ENCODE data around the gene PRRT4.

The PRRT4 gene

GRCh38 chr7:128353189-128353588 is 8.3 kb downstream of the PRRT4 start:
- DNase-seq (ENCODE audit: low spot score) = no peak
- TF ChIP-seq CTCF (IDR thresholded peaks at IDR 0.05) = no peak
- no peak overlapping the region for H3K4me3 ChIP-seq
- H3K27ac ChIP-seq = no peak overlapping the region

- no peak for DNase-seq (ENCODE audit: low spot score)
- H3K4me3 ChIP-seq = peak overlapping the region; percentile 67
- TF ChIP-seq CTCF (IDR thresholded peaks at IDR 0.05) = no peak
- H3K27ac ChIP-seq = no peak overlapping the region
Measured at GRCh38 chr7:128352636-128353035, 8.9 kb downstream of the PRRT4 start.

- peak; percentile 38 for TF ChIP-seq CTCF (IDR thresholded peaks at IDR 0.05)
- Histone ChIP-seq H3K27ac (no peak overlapping the region), H3K4me3 (peak overlapping the region; percentile 67)
- DNase-seq (ENCODE audit: low spot score) = peak; percentile 75
Measured at GRCh38 chr7:128352153-128352537, 9.3 kb downstream of the PRRT4 start.

GRCh38 chr7:128351296-128352152 is 10.0 kb downstream of the PRRT4 start:
- TF ChIP-seq CTCF (IDR thresholded peaks at IDR 0.05) = no peak
- Histone ChIP-seq H3K4me3 (peak overlapping the region; percentile 67), H3K27ac (no peak overlapping the region)
- DNase-seq (ENCODE audit: low spot score) = no peak

GRCh38 chr7:128350708-128351295 is 10.7 kb downstream of the PRRT4 start:
- TF ChIP-seq CTCF (IDR thresholded peaks at IDR 0.05) = no peak
- Histone ChIP-seq H3K27ac (no peak overlapping the region), H3K4me3 (no peak overlapping the region)
- DNase-seq (ENCODE audit: low spot score) = no peak

- DNase-seq (ENCODE audit: low spot score) = no peak
- TF ChIP-seq CTCF (IDR thresholded peaks at IDR 0.05) = no peak
Measured at GRCh38 chr7:128349466-128349825, 12.0 kb downstream of the PRRT4 start.

GRCh38 chr7:128347647-128348097 is 13.8 kb downstream of the PRRT4 start:
- peak; percentile 64 for TF ChIP-seq CTCF (IDR thresholded peaks at IDR 0.05)
- no peak for DNase-seq (ENCODE audit: low spot score)
- Histone ChIP-seq H3K27ac (no peak overlapping the region), H3K4me3 (no peak overlapping the region)

More at GRCh38 chr7:128349466-128349825, 12.0 kb downstream of the PRRT4 start:
- no peak overlapping the region for H3K4me3 ChIP-seq
- no peak overlapping the region for H3K27ac ChIP-seq

Measured in coronary artery (tissue), 2 donors.